Stimulated activated CD4-positive, alpha-beta T cell treated with anti-CD3 and anti-CD28 coated beads, Interleukin-15, amount 100 ng/mL, for 24 hours (primary cell): Measurements from ENCODE around the gene FLAD1.

Experiments
- DNase-seq: peaks from one replicate; pipeline ENCODE4 v3.0.0-alpha.2; 2020

Gene FLAD1

GRCh38 chr1:154982897-154983648, at the start of gene FLAD1:
FLAD1 (plus strand) TSS chr1:154983344; CDS start chr1:154983695, 351 bp downstream.
- peak; percentile 97 for DNase-seq

GRCh38 chr1:154934358-154934948, 48.7 kb upstream of the FLAD1 start:
- no peak for DNase-seq

- peak; percentile 39 for DNase-seq
Observed at GRCh38 chr1:154935749-154936554, 47.2 kb upstream of the FLAD1 start.

GRCh38 chr1:154936555-154937084, 46.5 kb upstream of the FLAD1 start, which contains the start of gene PMVK:
PMVK (minus strand) TSS chr1:154936719; CDS start chr1:154936685, 34 bp downstream.
- DNase-seq: peak; percentile 96

- peak; percentile 93 for DNase-seq
Observed at GRCh38 chr1:154937085-154937987, 45.8 kb upstream of the FLAD1 start.

- no peak for DNase-seq
Observed at GRCh38 chr1:154937988-154938386, 45.2 kb upstream of the FLAD1 start.

- DNase-seq: no peak
Observed at GRCh38 chr1:154938604-154939399, 44.3 kb upstream of the FLAD1 start.

- DNase-seq: no peak
Observed at GRCh38 chr1:154940213-154940560, 43.0 kb upstream of the FLAD1 start.

- no peak for DNase-seq
Observed at GRCh38 chr1:154940651-154941194, 42.4 kb upstream of the FLAD1 start.

- DNase-seq: no peak
Observed at GRCh38 chr1:154941333-154942013, 41.7 kb upstream of the FLAD1 start.

GRCh38 chr1:154943649-154944400, 39.3 kb upstream of the FLAD1 start:
- peak; percentile 60 for DNase-seq

GRCh38 chr1:154944401-154945159, 38.6 kb upstream of the FLAD1 start:
- no peak for DNase-seq

GRCh38 chr1:154945160-154945961, 37.8 kb upstream of the FLAD1 start:
- no peak for DNase-seq

- no peak for DNase-seq
Observed at GRCh38 chr1:154945962-154946850, 36.9 kb upstream of the FLAD1 start.

- no peak for DNase-seq
Observed at GRCh38 chr1:154948079-154948478, 35.1 kb upstream of the FLAD1 start.

GRCh38 chr1:154951901-154952657, 31.1 kb upstream of the FLAD1 start:
- DNase-seq: peak; percentile 79
